Activated CD4-positive, alpha-beta memory T cell treated with anti-CD3 and anti-CD28 coated beads, Interleukin-2, amount 10 ng/mL, durations not matched to agents 7 days and 5 days (primary cell): ENCODE data around the gene CIPC. TPM values are rescaled to one million over a fixed set of nuclear protein-coding genes. Genes with fewer than 3 reads are reported as not detected.

Experiments used
- CTCF ChIA-PET: fragments of 350-600 bp; sonication (Branson Sonifier 250); formaldehyde crosslinking; loops from one replicate; lab custom pipeline; 2021; ENCODE audit warnings: antibody characterized with exemption, inconsistent platforms; lab: Charles Lee
- POLR2A ChIA-PET: fragments of 350-600 bp; sonication (Branson Sonifier 250); formaldehyde crosslinking; loops from one replicate; lab custom pipeline; 2021; ENCODE audit warnings: antibody characterized with exemption; lab: Charles Lee
- DNase-seq: peaks from one replicate; pipeline ENCODE4 v3.0.0-alpha.2; 2020
- H3K27ac Mint-ChIP-seq: one replicate; pipeline ENCODE4 v1.8.0; 2021; ENCODE audit warnings: mild to moderate bottlenecking, mixed read lengths
- H3K27me3 Mint-ChIP-seq: one replicate; pipeline ENCODE4 v1.8.0; 2021; ENCODE audit warnings: mixed read lengths
- H3K36me3 Mint-ChIP-seq: one replicate; pipeline ENCODE4 v1.8.0; 2021; ENCODE audit warnings: low read depth, mixed read lengths
- H3K4me1 Mint-ChIP-seq: one replicate; pipeline ENCODE4 v1.8.0; 2021; ENCODE audit warnings: mixed read lengths
- H3K4me3 Mint-ChIP-seq: one replicate; pipeline ENCODE4 v1.8.0; 2021; ENCODE audit warnings: mild to moderate bottlenecking, mixed read lengths
- H3K9me3 Mint-ChIP-seq: one replicate; pipeline ENCODE4 v1.8.0; 2021; ENCODE audit warnings: mixed read lengths
- total RNA-seq, 2 experiments: library from RNA; stranded (reverse); gene quantifications; one replicate each; pipeline ENCODE4 v1.2.3, GENCODE V29; 2021

The CIPC gene
- total RNA-seq, 2 experiments from 2014 or later = 9.6 to 12.8 TPM

DNA sequence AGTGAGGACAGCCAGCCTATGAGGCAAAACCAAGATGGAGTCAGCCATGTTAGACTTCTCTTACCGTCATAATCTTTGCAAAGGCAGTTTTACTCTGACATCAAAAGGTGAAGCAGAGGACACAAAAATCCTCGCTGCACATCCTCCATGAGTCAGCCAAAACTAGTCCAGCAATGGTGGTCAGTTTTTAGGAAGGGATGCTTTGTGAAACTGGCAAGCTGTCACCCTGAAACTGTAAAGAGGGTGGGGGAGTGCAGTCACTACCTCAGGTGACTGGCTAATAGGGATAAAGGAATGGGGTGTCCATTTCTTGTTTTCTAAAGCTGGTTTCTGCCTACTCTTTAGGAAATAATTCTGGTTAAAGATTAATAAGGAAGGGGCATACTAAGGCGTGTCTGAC is 5.4 kb upstream of the CIPC start:
- H3K27me3 Mint-ChIP-seq = peaks cover 3% of the 10 kb centered on the region
- ChIA-PET POLR2A (no interaction called here), CTCF (interaction anchor here (0.6 to 9.5 kb wide), 4 partner anchors 9 to 219 kb away, joined by 3 to 145 read pairs (median 4); no protein-coding TSS in a partner anchor)
- no peak overlapping the region for H3K27ac Mint-ChIP-seq
- H3K4me1 Mint-ChIP-seq = peaks cover 28% of the 10 kb centered on the region
- DNase-seq = no peak
- H3K9me3 Mint-ChIP-seq = peaks cover 10% of the 10 kb centered on the region
- H3K4me3 Mint-ChIP-seq = no peak overlapping the region
- peaks cover 3% of the 10 kb centered on the region for H3K36me3 Mint-ChIP-seq

DNA sequence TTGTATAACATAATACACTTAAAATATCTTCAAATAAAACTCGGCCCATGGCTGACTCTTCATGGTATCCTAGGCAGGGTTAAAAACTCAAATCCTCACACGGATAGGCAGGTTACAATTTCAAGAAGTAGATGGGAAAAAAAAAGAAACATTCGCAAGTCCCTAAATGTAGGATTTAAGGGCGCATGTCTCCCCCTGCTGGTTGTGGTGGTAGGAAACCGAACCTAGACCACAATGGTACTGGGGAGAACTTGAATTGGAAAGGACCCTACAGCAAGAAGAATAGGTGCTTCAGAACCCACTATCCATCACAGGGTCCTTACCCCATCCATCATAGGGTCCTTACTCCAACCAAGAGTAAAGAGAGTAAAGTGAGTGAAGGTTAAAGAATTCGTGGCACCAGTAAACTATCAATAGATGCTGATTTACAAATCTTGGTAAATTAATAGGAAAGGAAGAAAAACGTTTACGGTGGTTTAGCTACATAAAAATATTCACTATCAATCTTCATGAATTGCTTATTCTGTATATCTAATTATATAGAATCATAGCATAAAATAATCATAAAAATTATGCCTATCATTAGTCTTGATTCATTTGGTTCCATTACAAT is 3.3 kb upstream of the CIPC start:
- Mint-ChIP-seq H3K9me3 (peaks cover 10% of the 10 kb centered on the region), H3K27ac (no peak overlapping the region), H3K4me3 (no peak overlapping the region), H3K4me1 (peaks cover 33% of the 10 kb centered on the region), H3K27me3 (peaks cover 3% of the 10 kb centered on the region), H3K36me3 (peaks cover 2% of the 10 kb centered on the region)
- ChIA-PET CTCF (interaction anchor here (0.9 to 9.5 kb wide), 15 partner anchors 9 to 282 kb away, joined by 3 to 145 read pairs (median 7); partner anchors contain the start of gene ANGEL1), POLR2A (interaction anchor here (1.0 kb wide), 1 partner anchor 222 kb away, joined by 3 read pairs; no protein-coding TSS in a partner anchor)
- peak; percentile 77 for DNase-seq

DNA sequence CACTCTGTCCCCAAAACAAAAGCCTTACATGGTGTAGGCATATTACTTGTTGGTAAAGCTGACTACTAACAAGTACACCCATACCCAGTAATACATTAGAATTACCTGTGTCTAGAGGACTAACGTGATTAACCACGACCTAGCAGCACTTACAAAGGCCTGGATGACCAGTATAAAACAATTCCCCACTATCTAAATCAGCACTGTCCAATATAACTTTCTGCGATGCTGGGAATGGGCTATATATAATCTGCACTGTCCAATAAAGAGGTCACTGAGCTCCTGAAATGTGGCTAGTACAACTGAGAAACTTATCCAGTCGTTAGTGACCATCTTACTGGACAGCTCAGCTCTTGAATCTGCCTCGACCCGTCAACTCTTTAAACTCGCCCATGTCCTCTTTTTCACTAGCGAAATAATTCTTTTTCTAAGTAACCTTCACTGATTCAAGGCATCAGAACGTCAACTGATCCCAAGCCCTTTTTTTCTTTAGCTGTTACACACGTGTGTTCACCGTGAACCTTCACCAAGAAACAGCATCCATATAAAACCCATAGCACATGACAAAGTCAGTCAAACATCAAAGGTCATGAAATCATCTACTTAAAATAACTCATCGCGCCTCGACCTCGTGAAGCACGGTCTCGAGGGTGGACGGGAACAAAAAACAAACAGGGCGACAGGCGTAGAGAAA is 905 bp upstream of the CIPC start:
- peaks cover 38% of the 10 kb centered on the region for H3K4me1 Mint-ChIP-seq
- peak overlapping the region; percentile 91 for H3K27ac Mint-ChIP-seq
- peak overlapping the region; percentile 94 for H3K4me3 Mint-ChIP-seq
- H3K9me3 Mint-ChIP-seq = no peaks in the 10 kb centered on the region
- DNase-seq = no peak
- no peaks in the 10 kb centered on the region for H3K36me3 Mint-ChIP-seq
- ChIA-PET CTCF (interaction anchor here (0.8 to 9.5 kb wide), 10 partner anchors 11 to 387 kb away, joined by 3 to 145 read pairs (median 8); partner anchors contain the start of gene ANGEL1), POLR2A (interaction anchor here (0.6 to 4.3 kb wide), 7 partner anchors 16 to 224 kb away, joined by 3 to 20 read pairs (median 4); partner anchors contain the start of genes GSTZ1 and POMT2)
- peaks cover 3% of the 10 kb centered on the region for H3K27me3 Mint-ChIP-seq

DNA sequence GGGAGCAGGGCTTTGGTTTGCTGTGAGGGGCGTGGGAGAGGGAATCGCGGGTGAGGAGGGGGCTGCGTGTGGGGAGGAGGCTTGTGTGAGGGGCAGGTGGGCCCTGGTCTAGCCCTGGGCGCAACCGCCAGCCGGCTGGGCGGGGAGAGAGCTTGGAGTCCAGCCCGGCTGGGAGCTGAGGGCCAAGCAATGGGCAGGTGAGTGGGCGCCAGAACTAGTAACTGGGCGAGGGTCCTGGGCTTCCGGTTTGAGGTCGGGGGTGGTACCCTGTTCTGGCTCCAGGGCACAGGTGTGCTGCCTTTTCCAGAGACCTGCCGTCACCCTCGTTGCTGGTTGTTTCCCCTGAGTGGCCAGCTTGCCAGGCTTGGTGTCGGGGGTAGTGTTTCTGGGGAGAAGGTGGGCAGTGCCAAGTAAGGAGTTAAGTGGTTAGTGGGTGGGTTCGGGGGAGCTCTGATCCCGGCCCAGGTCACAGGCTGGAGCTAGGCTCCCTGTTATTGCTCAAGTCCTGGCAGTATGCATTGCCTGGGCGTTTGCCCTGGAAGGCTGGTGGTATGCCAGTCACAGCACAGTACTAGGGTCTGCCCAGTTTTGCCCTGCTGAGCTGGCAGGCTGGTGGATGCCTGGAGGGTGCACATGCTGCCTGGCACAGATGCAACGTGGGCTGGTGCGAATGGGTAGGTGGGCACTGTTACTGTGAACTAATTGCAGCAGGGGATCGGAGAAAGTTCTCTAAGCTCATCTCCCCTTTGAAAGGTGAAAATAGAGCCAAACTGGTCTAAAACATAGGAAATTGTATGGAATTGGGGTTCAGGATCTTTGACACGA is 683 bp downstream of the CIPC start:
- H3K27ac Mint-ChIP-seq = peak overlapping the region; percentile 91
- H3K4me3 Mint-ChIP-seq = peak overlapping the region; percentile 94
- DNase-seq = peak; percentile 23
- H3K4me1 Mint-ChIP-seq = peaks cover 38% of the 10 kb centered on the region
- no peaks in the 10 kb centered on the region for H3K9me3 Mint-ChIP-seq
- ChIA-PET CTCF (interaction anchor here (0.6 to 2.6 kb wide), 8 partner anchors 10 to 288 kb away, joined by 3 to 14 read pairs (median 4); no protein-coding TSS in a partner anchor), POLR2A (interaction anchor here (0.7 to 4.3 kb wide), 10 partner anchors 9 to 222 kb away, joined by 3 to 20 read pairs (median 3); partner anchors contain the start of genes GSTZ1 and POMT2)
- peaks cover under 1% of the 10 kb centered on the region for H3K36me3 Mint-ChIP-seq
- no peaks in the 10 kb centered on the region for H3K27me3 Mint-ChIP-seq

DNA sequence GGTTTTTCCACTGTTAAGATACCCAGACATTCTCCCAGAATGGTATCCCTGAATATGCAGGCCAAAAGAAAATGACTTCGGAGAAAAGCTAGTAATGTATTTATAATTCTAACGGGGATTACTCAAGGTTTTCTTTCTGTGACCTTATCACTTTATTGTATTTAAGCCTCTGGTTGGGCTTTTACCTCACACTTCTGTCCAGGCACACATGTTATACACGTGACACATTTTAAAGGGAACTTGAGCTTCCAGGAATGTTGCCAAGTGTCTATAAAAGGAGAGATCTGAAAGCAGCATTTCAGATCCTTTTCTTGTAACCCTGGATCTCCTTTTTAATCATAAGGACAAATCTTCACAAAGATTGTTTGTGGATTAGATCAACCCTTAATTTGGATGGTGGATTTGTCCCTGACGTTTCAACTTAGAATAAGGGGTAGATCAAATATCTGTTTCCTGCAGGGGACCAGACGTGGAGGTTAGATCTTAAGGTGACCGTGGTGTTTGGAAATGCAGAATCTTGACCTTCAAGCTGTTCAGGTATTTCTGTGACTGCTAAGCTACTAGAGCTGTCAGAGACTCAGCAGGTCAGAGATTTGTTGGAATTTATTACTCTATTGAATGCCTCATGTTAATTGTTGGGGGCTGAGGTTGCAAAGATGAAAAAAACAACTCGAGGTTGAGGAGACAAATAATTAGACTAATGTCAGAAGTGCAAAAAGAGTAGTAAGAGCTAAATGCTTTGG is 1.5 kb downstream of the CIPC start:
- H3K9me3 Mint-ChIP-seq = no peaks in the 10 kb centered on the region
- no peak for DNase-seq
- H3K27ac Mint-ChIP-seq = no peak overlapping the region
- peaks cover 2% of the 10 kb centered on the region for H3K36me3 Mint-ChIP-seq
- no peaks in the 10 kb centered on the region for H3K27me3 Mint-ChIP-seq
- ChIA-PET POLR2A (interaction anchor here (1.5 to 4.3 kb wide), 3 partner anchors 19 to 24 kb away, joined by 5 to 20 read pairs (median 18); no protein-coding TSS in a partner anchor), CTCF (interaction anchor here (1.4 to 2.6 kb wide), 6 partner anchors 10 to 224 kb away, joined by 3 to 14 read pairs (median 6); no protein-coding TSS in a partner anchor)
- H3K4me3 Mint-ChIP-seq = peak overlapping the region; percentile 94
- peaks cover 37% of the 10 kb centered on the region for H3K4me1 Mint-ChIP-seq

DNA sequence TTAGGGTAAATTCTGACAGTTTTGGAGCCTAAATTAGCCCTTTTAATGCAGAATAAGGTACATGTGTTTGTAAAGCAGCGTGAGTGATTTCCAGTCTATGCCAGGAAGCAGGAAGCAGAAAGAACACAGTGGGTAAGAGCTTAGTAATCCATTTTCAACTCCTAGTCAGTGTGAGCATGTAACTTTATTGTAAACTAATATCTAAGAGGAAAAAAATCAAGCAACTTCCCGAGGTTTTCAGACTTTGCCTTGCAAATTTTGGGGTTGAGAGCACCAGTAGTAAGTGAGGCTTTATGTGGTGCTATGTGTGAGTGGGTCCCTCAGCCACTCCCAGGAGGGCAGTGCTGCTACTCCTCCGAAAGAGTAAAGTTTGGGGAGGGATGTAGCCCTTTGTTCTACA is 2.9 kb downstream of the CIPC start:
- no peak overlapping the region for H3K4me3 Mint-ChIP-seq
- POLR2A ChIA-PET = no interaction called here
- H3K9me3 Mint-ChIP-seq = no peaks in the 10 kb centered on the region
- CTCF ChIA-PET = interaction anchor here (0.7 to 1.9 kb wide), 3 partner anchors 30 to 215 kb away, joined by 3 to 6 read pairs (median 4); no protein-coding TSS in a partner anchor
- H3K27ac Mint-ChIP-seq = no peak overlapping the region
- H3K4me1 Mint-ChIP-seq = peaks cover 32% of the 10 kb centered on the region
- no peak for DNase-seq
- no peaks in the 10 kb centered on the region for H3K27me3 Mint-ChIP-seq
- peaks cover 2% of the 10 kb centered on the region for H3K36me3 Mint-ChIP-seq

DNA sequence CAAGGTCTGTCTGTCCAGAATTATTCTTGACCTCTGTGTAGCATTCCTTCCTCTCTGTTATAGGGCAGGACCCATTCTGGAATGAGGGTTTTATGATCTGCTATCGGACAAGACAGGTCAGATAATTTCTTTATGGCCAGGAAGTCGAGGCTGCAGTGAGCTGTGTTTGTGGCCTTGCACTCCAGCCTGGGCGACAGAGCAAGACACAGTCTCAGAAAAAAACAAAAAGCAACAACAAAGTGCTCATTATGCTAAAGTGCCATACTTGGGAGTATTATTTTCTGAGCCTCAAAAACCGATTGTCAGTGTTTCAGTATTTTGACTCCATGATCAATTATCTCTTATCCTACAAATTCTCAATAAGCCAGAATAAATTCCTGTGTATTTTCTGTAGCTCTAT is 4.1 kb downstream of the CIPC start:
- Mint-ChIP-seq H3K9me3 (no peaks in the 10 kb centered on the region), H3K27me3 (no peaks in the 10 kb centered on the region), H3K36me3 (peaks cover 7% of the 10 kb centered on the region), H3K4me1 (peaks cover 20% of the 10 kb centered on the region), H3K27ac (no peak overlapping the region), H3K4me3 (no peak overlapping the region)
- POLR2A ChIA-PET = interaction anchor here (1.1 kb wide), 1 partner anchor 16 kb away, joined by 4 read pairs; no protein-coding TSS in a partner anchor
- CTCF ChIA-PET = interaction anchor here (2.0 kb wide), 1 partner anchor 31 kb away, joined by 9 read pairs; no protein-coding TSS in a partner anchor
- no peak for DNase-seq

DNA sequence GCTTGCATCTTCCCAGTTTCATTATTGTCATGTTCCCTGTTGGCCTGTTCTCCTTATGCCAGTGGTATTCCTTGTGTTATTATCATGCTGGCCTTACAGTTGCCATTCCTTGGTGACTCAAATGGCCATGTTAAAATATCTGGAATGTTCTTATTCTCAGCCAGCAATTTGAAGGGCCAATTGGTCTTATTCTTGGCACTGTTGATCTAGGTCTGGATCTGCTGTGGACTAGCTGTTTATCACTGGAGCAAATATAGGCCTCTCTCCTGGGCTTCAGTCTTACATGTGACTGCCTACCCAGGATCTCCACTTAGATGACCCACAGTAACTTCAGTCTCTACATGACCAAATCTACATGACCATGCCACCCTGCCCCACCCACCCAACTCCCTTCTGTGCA is 5.4 kb downstream of the CIPC start:
- ChIA-PET CTCF (no interaction called here), POLR2A (no interaction called here)
- H3K4me3 Mint-ChIP-seq = no peak overlapping the region

DNA sequence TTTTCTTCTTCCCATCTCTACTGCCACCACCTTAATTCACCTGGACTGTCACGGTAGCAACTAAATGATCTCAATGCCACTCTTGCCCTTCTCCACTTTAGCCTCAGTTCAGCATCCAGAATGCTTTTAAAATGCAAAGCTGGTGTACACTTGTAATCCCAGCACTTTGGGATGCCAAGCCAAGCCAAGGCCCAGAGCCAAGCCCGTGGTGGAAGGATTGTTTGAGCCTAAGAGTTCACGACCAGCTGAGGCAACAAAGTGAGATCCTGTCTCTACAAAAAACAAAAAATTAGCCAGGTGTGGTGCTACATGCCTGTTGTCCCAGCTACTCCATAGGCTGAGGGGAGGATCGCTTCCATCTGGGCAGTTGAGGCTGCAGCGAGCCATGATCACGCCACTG is 5.9 kb downstream of the CIPC start:
- peaks cover 18% of the 10 kb centered on the region for H3K36me3 Mint-ChIP-seq
- no peak overlapping the region for H3K4me3 Mint-ChIP-seq
- POLR2A ChIA-PET = interaction anchor here (0.9 kb wide), 1 partner anchor 24 kb away, joined by 3 read pairs; no protein-coding TSS in a partner anchor
- H3K27ac Mint-ChIP-seq = no peak overlapping the region
- no peaks in the 10 kb centered on the region for H3K27me3 Mint-ChIP-seq
- H3K9me3 Mint-ChIP-seq = no peaks in the 10 kb centered on the region
- DNase-seq = no peak
- CTCF ChIA-PET = interaction anchor here (0.8 to 1.9 kb wide), 2 partner anchors 212 to 232 kb away, joined by 3 to 5 read pairs; no protein-coding TSS in a partner anchor
- peaks cover 13% of the 10 kb centered on the region for H3K4me1 Mint-ChIP-seq

More for the DNA sequence above, 5.4 kb downstream of the CIPC start:
- no peaks in the 10 kb centered on the region for H3K27me3 Mint-ChIP-seq
- no peaks in the 10 kb centered on the region for H3K9me3 Mint-ChIP-seq
- no peak overlapping the region for H3K27ac Mint-ChIP-seq
- H3K36me3 Mint-ChIP-seq = peaks cover 13% of the 10 kb centered on the region
- DNase-seq = no peak
- peaks cover 16% of the 10 kb centered on the region for H3K4me1 Mint-ChIP-seq

DNA sequence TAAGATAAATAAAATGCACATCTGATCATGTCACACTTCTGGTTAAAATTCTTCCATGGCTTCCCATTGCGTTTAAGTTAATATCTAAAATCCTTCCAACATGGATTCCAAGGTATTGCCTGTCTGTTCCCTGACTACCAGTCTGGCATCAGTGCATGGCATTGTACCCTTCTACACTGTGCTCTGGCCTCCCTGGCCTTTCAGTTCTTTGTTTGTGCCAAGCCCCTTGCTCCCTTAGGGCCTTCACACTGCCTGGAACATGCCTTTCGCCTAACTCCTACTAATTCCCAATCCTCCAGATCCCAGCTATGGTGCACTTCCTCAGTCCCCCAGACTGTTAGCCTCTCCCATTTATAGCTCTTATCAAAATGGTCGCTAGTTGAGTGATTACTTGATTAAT is 6.3 kb downstream of the CIPC start:
- Mint-ChIP-seq H3K4me1 (peaks cover 9% of the 10 kb centered on the region), H3K36me3 (peaks cover 19% of the 10 kb centered on the region), H3K9me3 (no peaks in the 10 kb centered on the region), H3K4me3 (no peak overlapping the region), H3K27me3 (no peaks in the 10 kb centered on the region), H3K27ac (no peak overlapping the region)
- no peak for DNase-seq
- ChIA-PET POLR2A (interaction anchor here (0.9 kb wide), 1 partner anchor 24 kb away, joined by 3 read pairs; no protein-coding TSS in a partner anchor), CTCF (interaction anchor here (0.8 to 1.9 kb wide), 5 partner anchors 9 to 232 kb away, joined by 3 to 7 read pairs (median 3); no protein-coding TSS in a partner anchor)

DNA sequence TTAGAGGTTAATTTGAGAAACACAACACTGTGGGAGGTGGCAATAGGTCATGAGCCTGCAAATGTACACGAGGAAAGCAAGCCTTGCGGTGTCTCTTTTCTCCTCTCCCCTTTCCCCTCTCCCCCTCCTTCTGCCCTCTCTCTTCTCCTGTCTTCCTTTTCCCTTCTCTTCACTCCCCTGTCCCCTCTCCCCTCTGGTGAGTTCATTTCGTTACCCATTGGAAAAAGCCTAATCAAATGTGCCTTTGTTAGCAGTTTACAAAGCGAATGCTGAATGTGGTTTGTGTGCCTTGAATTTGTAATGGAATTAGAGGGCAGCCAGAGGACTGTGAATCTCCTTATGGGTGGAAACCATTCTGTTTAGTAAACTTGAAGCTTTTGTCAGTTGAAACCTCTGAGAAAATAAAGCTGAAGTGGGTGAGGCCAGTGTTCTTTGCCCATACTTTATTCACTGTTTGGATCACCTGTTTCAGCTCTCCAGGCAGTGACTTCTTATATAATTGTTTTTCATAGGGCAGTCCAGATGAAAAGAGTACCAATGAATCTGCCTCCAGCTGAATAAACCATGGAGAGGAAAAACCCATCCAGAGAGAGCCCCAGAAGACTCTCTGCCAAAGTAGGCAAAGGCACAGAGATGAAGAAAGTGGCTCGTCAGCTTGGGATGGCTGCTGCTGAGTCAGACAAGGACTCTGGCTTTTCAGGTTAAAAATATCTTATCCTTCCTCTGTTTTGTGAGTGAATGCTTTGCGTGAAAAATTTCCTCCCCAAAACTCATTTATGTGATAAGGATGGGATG is 7.3 kb downstream of the CIPC start:
- no peak overlapping the region for H3K27ac Mint-ChIP-seq
- POLR2A ChIA-PET = interaction anchor here (0.9 kb wide), 1 partner anchor 23 kb away, joined by 3 read pairs; no protein-coding TSS in a partner anchor

More for the DNA sequence above, 7.3 kb downstream of the CIPC start:
- Mint-ChIP-seq H3K36me3 (peaks cover 19% of the 10 kb centered on the region), H3K9me3 (no peaks in the 10 kb centered on the region), H3K4me1 (peaks cover 4% of the 10 kb centered on the region), H3K27me3 (no peaks in the 10 kb centered on the region), H3K4me3 (no peak overlapping the region)
- CTCF ChIA-PET = interaction anchor here (0.8 to 1.9 kb wide), 5 partner anchors 10 to 210 kb away, joined by 3 to 7 read pairs (median 4); no protein-coding TSS in a partner anchor
- DNase-seq = no peak
